Mucosa of gallbladder (tissue), 1 donor: ENCODE results near the gene MMRN1. TPM values are rescaled to one million over a fixed set of nuclear protein-coding genes. Genes with fewer than 3 reads are reported as not detected.

Experiments used
- DNase-seq: peaks from one replicate; pipeline ENCODE4 v3.0.0-alpha.2; 2020; ENCODE audit warnings: low spot score
- total RNA-seq: library from RNA; stranded (reverse); gene quantifications from one replicate; pipeline ENCODE4 v1.2.1, GENCODE V29; 2021
- donor health status: DM: no; HTN: no; CAD: no.

MMRN1 gene
- total RNA-seq, 1 donor from 2014 or later: 12.5 TPM

GRCh38 chr4:89997171-89997704 lies 102.6 kb downstream of the MMRN1 start:
- DNase-seq: no peak

DNA sequence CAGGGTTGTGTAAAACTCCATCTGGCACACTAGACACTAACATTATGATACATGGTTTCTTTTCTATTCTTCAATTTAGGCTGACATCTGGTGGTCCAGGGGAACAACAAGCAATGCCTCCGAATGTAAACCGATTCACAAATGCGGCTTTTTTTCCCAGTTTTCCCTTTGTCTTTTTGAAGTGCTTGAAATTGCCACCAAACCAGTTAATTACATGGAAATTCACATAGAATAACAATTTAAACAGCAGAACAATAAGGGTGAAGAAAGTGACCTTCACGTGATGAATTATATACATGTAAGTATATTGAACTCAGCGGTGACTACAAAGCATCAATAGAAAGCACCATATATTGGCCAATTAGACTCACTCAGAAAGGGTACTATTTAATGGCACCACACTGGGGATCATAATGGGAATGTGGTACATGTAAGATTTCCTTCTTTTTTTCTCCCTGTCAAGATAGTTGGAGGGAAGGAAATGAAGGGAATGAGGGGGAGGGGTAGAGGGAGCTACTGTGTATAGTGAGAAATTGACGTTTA lies 103.9 kb downstream of the MMRN1 start:
- DNase-seq: no peak

DNA sequence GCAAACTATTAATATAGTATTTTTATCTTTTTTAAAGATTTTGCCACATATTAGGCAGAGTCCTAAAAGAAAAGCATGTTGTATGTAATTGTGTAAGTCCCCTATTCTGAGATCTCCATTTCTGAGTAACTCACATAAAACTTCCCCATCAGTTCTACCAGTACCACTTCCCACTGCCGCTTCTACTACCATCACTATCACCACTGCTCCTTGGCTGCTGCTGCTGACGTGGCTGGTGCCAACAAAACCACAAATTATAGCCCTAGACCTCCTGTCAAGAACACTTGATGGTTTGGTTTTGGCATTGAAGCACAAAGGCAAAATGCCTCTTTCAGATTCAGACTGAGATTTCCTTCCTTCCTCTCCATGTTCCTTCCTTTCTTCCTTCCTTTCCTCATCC lies 106.4 kb downstream of the MMRN1 start:
- no peak for DNase-seq

- DNase-seq: no peak
These were observed 107.9 kb downstream of the MMRN1 start for GRCh38 chr4:90002441-90003062.

Other genes starting within 250 kb of the MMRN1 start
- 6.1 TPM for gene SNCA, start 57.7 kb upstream of the MMRN1 start, total RNA-seq
- gene CCSER1, start 232.5 kb downstream of the MMRN1 start, total RNA-seq: 5.4 TPM